Thyroid gland (tissue), 4 donors: ENCODE measurements around the gene DNAJC13. TPM values are rescaled to one million over a fixed set of nuclear protein-coding genes. Genes with fewer than 3 reads are reported as not detected.
A peak's percentile ranks its signal among the peaks of the same experiment; 100 is the strongest.

ENCODE experiments used
- DNase-seq, 2 donors: peaks; one replicate each; pipeline ENCODE4 v3.0.0-alpha.2; 2019
- H3K27ac ChIP-seq, 3 donors: fragments of 200-600 bp; sonication (generic); 1 replicate in 2 of 3; 2 replicates in 1 of 3; pipeline ENCODE4 v1.5.1; 2016 to 2019; ENCODE audit warnings: mild to moderate bottlenecking in 1 of 3, moderate library complexity in 1 of 3
- H3K27me3 ChIP-seq: fragments of 200-600 bp; sonication (generic); one replicate; pipeline ENCODE4 v1.5.1; 2019
- H3K36me3 ChIP-seq, 2 donors: fragments of 200-600 bp; sonication (generic); one replicate each; pipeline ENCODE4 v1.5.1; 2016 to 2019
- H3K4me1 ChIP-seq, 2 donors: fragments of 200-600 bp; sonication (generic); one replicate each; pipeline ENCODE4 v1.5.1; 2017 to 2019
- H3K4me3 ChIP-seq, 3 donors: fragments of 200-600 bp; sonication (generic); replicated peaks in 1 of 3; 1 replicate in 2 of 3; 2 replicates in 1 of 3; pipeline ENCODE4 v1.5.1; 2016; ENCODE audit warnings: mild to moderate bottlenecking in 1 of 3
- H3K9me3 ChIP-seq: fragments of 200-600 bp; sonication (generic); one replicate; pipeline ENCODE4 v1.5.1; 2017
- CTCF ChIP-seq, 6 experiments: fragments of 200-600 bp in 3 of 6; fragments of 450-650 bp in 3 of 6; sonication (generic) in 3 of 6; IDR thresholded peaks; one replicate each; pipeline ENCODE4 v1.5.1; 2016 to 2019; ENCODE audit warnings: antibody characterized with exemption in 6 of 6, mild to moderate bottlenecking in 2 of 6, inconsistent platforms in 1 of 6, moderate library complexity in 1 of 6
- POLR2A ChIP-seq, 2 donors: fragments of 450-650 bp; IDR thresholded peaks; one replicate each; pipeline ENCODE4 v1.6.1; 2017; ENCODE audit warnings: antibody characterized with exemption in 2 of 2, mild to moderate bottlenecking in 2 of 2, moderate library complexity in 1 of 2
- WGBS, 2 donors: methylation state at CpG; one replicate each; pipeline ENCODE4 v1.1.5; 2017; 5-methylcytosine and 5-hydroxymethylcytosine counted together
- intact Hi-C: fragments of 100-400 bp; cut with DNase I; formaldehyde crosslinking; loops from one replicate; pipeline ENCODE4 v1.15.1; 2023
- total RNA-seq, 4 donors: library from RNA; depleted of rRNA; stranded (reverse); fragments of >200 nt; gene quantifications; one replicate each; pipeline ENCODE4 v1.2.3, GENCODE V29; 2016

DNAJC13 gene
- total RNA-seq, 4 donors from 2014 or later = 47.3 to 56.6 (median 50.4) TPM

- DNase-seq = no peak
- Histone ChIP-seq H3K4me1 (peaks cover 29 to 33% of the 10 kb centered on the region in 2 donors), H3K36me3 (no peaks in the 10 kb centered on the region), H3K27me3 (no peaks in the 10 kb centered on the region), H3K9me3 (no peaks in the 10 kb centered on the region), H3K4me3 (no peak overlapping the region), H3K27ac (peak overlapping the region in 2 of 3 donors; percentile 31 to 37)
- intact Hi-C loops = no loop called here
- no peak for TF ChIP-seq POLR2A (IDR thresholded peaks at IDR 0.05)
These were observed 28.5 kb downstream of the DNAJC13 start for GRCh38 chr3:132445817-132446216.

GRCh38 chr3:132448216-132448961 lies 31.1 kb downstream of the DNAJC13 start:
- H3K9me3 ChIP-seq = no peaks in the 10 kb centered on the region
- H3K4me3 ChIP-seq = no peak overlapping the region
- peaks cover 29 to 33% of the 10 kb centered on the region in 2 donors for H3K4me1 ChIP-seq
- peak; percentile 13 to 35 for DNase-seq
- TF ChIP-seq CTCF (IDR thresholded peaks at IDR 0.05) = no peak
- no peak for TF ChIP-seq POLR2A (IDR thresholded peaks at IDR 0.05)
- peak overlapping the region in 1 of 3 donors; percentile 24 for H3K27ac ChIP-seq
- 52 to 62% methylated on average over 6 of the region's 6 CpGs for WGBS, 2 donors
- H3K27me3 ChIP-seq = no peaks in the 10 kb centered on the region
- intact Hi-C loops = no loop called here
- H3K36me3 ChIP-seq = no peaks in the 10 kb centered on the region

GRCh38 chr3:132456136-132456535 lies 38.8 kb downstream of the DNAJC13 start:
- H3K27me3 ChIP-seq = no peaks in the 10 kb centered on the region

GRCh38 chr3:132456571-132456970 lies 39.3 kb downstream of the DNAJC13 start:
- 90 to 95% methylated on average over 3 of the region's 3 CpGs for WGBS, 2 donors
- Histone ChIP-seq H3K27ac (no peak overlapping the region), H3K4me3 (no peak overlapping the region), H3K9me3 (no peaks in the 10 kb centered on the region), H3K36me3 (peaks cover 9 to 25% of the 10 kb centered on the region in 2 donors), H3K27me3 (no peaks in the 10 kb centered on the region), H3K4me1 (no peaks in the 10 kb centered on the region)
- DNase-seq = no peak
- intact Hi-C loops = no loop called here
- TF ChIP-seq CTCF (IDR thresholded peaks at IDR 0.05) (no peak), POLR2A (IDR thresholded peaks at IDR 0.05) (no peak)

More at GRCh38 chr3:132456136-132456535, 38.8 kb downstream of the DNAJC13 start:
- Histone ChIP-seq H3K9me3 (no peaks in the 10 kb centered on the region), H3K4me3 (no peak overlapping the region), H3K4me1 (no peaks in the 10 kb centered on the region), H3K27ac (no peak overlapping the region), H3K36me3 (peaks cover 6 to 25% of the 10 kb centered on the region in 2 donors)
- WGBS, 2 donors = 98 to 99% methylated on average over 3 of the region's 3 CpGs
- no peak for DNase-seq
- TF ChIP-seq POLR2A (IDR thresholded peaks at IDR 0.05) (no peak), CTCF (IDR thresholded peaks at IDR 0.05) (no peak)
- intact Hi-C loops = no loop called here

GRCh38 chr3:132457286-132457685 lies 40.0 kb downstream of the DNAJC13 start:
- intact Hi-C loops = no loop called here
- Histone ChIP-seq H3K4me3 (no peak overlapping the region), H3K9me3 (no peaks in the 10 kb centered on the region), H3K27me3 (no peaks in the 10 kb centered on the region), H3K27ac (no peak overlapping the region), H3K4me1 (no peaks in the 10 kb centered on the region), H3K36me3 (peaks cover 12 to 25% of the 10 kb centered on the region in 2 donors)
- TF ChIP-seq CTCF (IDR thresholded peaks at IDR 0.05) (no peak), POLR2A (IDR thresholded peaks at IDR 0.05) (no peak)
- 84 to 94% methylated on average over 1 of the region's 1 CpG for WGBS, 2 donors
- DNase-seq = no peak
